Coronary artery (tissue), 2 donors: ENCODE data around the gene SIRPG.
A peak's percentile ranks its signal among the peaks of the same experiment; 100 is the strongest.

ENCODE experiments used
- DNase-seq: peaks from one replicate; pipeline ENCODE4 v3.0.0-alpha.2; 2017; ENCODE audit warnings: low spot score
- H3K27ac ChIP-seq, 2 donors: fragments of 200-600 bp; sonication (generic); one replicate each; pipeline ENCODE4 v1.5.1; 2016 to 2019
- H3K4me3 ChIP-seq: fragments of 200-600 bp; sonication (generic); 2 replicates; pipeline ENCODE4 v1.5.1; 2016; ENCODE audit warnings: mild to moderate bottlenecking, moderate library complexity
- CTCF ChIP-seq: fragments of 200-600 bp; sonication (generic); IDR thresholded peaks from one replicate; pipeline ENCODE4 v1.5.1; 2019; ENCODE audit warnings: antibody characterized with exemption

The SIRPG gene

GRCh38 chr20:1595333-1595732 is 62.2 kb downstream of the SIRPG start:
- Histone ChIP-seq H3K27ac (no peak overlapping the region), H3K4me3 (no peak overlapping the region)
- DNase-seq: no peak
- TF ChIP-seq CTCF: no peak

DNA sequence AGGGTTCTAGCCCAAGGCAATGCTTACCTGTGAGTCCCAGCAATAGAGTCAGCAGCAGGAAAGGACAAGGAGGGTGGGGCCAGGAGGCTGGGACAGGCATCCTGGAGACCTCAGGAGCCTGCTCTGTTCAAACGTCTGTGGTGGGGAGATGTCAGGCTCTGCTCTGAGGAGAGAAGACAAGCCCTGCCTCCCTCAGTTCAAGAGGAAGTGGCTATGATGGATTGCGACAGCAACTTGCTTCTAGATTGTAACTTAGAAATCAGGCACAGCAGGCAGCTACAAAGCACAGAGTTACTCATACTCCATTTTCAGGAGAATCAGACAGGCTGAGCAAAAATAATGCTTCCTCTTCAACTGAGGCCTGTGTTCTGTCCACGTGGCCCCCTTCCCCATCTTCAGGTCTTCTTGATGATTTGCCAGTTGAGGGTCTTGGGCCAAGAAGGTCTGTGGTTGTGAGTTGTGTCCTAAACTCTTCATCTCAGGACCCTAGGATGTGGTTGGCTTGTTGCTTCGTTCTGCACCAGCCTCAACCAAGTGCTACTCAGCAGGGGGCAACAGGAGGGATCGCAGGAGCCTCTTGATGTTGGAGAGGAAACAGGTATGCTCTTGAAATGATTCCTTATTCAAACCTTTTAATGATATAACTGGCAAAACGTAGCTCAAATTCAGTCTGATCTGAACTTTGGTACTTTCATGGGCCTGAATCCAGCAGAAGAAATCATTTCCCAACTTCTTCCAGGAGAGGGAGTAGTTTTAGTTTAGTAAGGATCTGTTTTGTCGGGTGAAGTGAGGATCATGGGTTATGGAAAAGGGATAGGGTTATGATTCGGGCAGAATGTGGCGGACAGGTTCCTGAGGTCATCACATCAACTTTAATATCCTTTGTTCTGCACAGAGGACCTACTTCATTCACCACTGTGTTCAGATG is 68.8 kb downstream of the SIRPG start:
- TF ChIP-seq CTCF: no peak
- no peak for DNase-seq
- Histone ChIP-seq H3K4me3 (no peak overlapping the region), H3K27ac (peak overlapping the region in 1 of 2 donors; percentile 11)

DNA sequence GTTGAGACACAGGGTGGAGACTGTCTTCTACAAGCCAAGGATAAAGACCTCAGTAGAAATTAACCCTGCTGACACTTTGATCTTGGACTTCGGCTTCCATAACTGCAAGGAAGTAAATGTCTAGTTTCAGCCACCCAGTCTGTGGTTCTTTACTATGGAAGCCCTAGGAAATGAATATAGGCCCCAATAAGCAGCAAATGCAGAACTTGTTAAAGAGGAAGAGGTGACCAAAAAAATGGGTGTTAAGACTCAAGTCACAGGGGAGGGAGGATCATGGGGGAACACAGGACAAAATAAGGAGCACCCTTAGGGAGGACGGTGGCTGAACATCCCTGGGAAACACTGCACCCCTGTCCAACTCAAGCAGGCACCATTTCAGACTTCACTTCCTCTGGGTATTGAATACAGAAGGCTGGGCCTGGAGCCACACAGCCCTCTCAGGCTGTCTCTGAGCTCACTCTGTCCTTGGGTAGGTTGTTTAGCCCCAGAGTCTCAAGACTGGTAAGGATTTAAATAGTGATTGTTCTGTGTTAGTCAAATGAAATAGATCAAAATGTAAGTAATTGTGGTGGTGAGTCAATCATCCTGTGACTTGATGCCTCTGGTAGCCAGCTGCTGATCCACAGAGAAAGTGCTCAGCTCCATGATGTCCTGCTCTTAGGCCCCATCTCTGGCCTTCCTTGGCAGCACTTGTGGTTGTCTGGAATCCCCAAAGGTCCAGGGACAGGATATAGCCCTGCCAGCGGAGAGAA is 69.6 kb downstream of the SIRPG start:
- H3K27ac ChIP-seq: peak overlapping the region in 1 of 2 donors; percentile 28
- no peak for TF ChIP-seq CTCF
- H3K4me3 ChIP-seq: no peak overlapping the region
- no peak for DNase-seq

DNA sequence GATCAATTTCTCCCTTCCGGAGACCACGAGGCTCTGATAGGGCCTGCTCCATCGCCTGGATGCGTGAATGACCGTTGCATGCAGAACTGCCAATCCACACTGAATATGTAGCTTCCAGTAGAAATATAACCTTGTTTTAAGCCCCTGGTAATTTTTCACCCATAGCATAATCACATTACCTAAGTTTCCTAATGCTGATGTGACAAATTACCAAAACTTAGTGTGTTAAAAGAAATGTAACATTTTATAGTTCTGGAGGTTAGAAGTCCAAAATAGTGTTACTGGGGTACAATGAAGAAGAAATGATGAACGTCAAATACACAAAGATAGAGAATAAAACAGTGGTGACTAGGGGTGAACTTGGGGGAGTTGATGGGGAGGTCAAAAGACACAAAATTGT is 78.1 kb downstream of the SIRPG start:
- no peak for DNase-seq
- no peak for TF ChIP-seq CTCF
- Histone ChIP-seq H3K4me3 (no peak overlapping the region), H3K27ac (no peak overlapping the region)
